ENCODE measurements around the gene ITGA2B. TPM values are rescaled to one million over a fixed set of nuclear protein-coding genes. Genes with fewer than 3 reads are reported as not detected.

ITGA2B gene
- total and polyA plus RNA-seq, 2 of the 8 experiments (the other 6 are each of a cell fraction or from before 2014, with no cell fraction given): 6.9 to 12.3 TPM

- Histone ChIP-seq H3K79me2 (ENCODE audit: control insufficient read depth in 1 of 2, insufficient read depth in 2 of 2, low read length in 2 of 2) (peaks cover 0 to 2% of the 10 kb centered on the region in 2 experiments; a peak in 1 of 4 replicates), H3K4ac (replicated peaks; ENCODE audit: insufficient read length, low read depth, low read length) (no peak overlapping the region), H3K14ac (ENCODE audit: insufficient read length) (no peak overlapping the region), H3K27ac (ENCODE audit: low read depth, low read length) (no peak overlapping the region), H3K56ac (replicated peaks; ENCODE audit: insufficient read length, low read depth, low read length) (no peak overlapping the region), H2BK5ac (ENCODE audit: low read depth, low read length) (no peak overlapping the region), H3K79me1 (ENCODE audit: low read depth, low read length) (peaks cover 3% of the 10 kb centered on the region; the same call in 1 of the 2 replicates), H3K18ac (ENCODE audit: extremely low read depth, low read length) (no peak overlapping the region), H3K4me3 (ENCODE audit: extremely low read depth in 1 of 4, insufficient read depth in 2 of 4, low read depth in 3 of 4, low read length in 4 of 4) (no peak overlapping the region), H4K20me1 (replicated peaks in 1 of 2; ENCODE audit: control insufficient read depth in 1 of 2, insufficient read depth in 2 of 2, low read length in 2 of 2) (no peaks in the 10 kb centered on the region), H4K91ac (replicated peaks; ENCODE audit: insufficient read length, low read length) (no peak overlapping the region), H3K4me1 (replicated peaks in 1 of 4; ENCODE audit: control insufficient read depth in 3 of 4, insufficient read depth in 4 of 4, low read length in 3 of 4) (no peaks in the 10 kb centered on the region; a peak in 1 of 7 replicates), H3K23me2 (ENCODE audit: low read depth, low read length) (no peaks in the 10 kb centered on the region; the same call in 1 of the 2 replicates), H3K9me3 (ENCODE audit: insufficient read depth in 2 of 2, low read depth in 1 of 2, low read length in 1 of 2) (no peaks in the 10 kb centered on the region), H2AFZ (ENCODE audit: low read length) (no peak overlapping the region), H2BK12ac (ENCODE audit: low read depth, low read length) (no peak overlapping the region), H2BK15ac (ENCODE audit: low read length) (no peak overlapping the region), H3K9ac (replicated peaks in 1 of 4; ENCODE audit: extremely low read depth in 1 of 4, low read depth in 3 of 4, low read length in 3 of 4) (no peak overlapping the region), H3K23ac (ENCODE audit: insufficient read length) (no peak overlapping the region), H3K36me3 (ENCODE audit: control insufficient read depth in 2 of 4, insufficient read depth in 4 of 4, low read length in 3 of 4) (peaks cover 3 to 12% (median 8%) of the 10 kb centered on the region in 4 experiments; a peak in 7 of 8 replicates), H2AK5ac (ENCODE audit: low read depth, low read length) (no peak overlapping the region), H3K4me2 (ENCODE audit: insufficient read depth in 1 of 2, low read depth in 2 of 2, low read length in 2 of 2) (no peak overlapping the region), H2BK120ac (replicated peaks; ENCODE audit: low read depth, low read length) (no peak overlapping the region), H2BK20ac (ENCODE audit: low read length) (no peak overlapping the region), H4K5ac (ENCODE audit: insufficient read length, low read depth, low read length) (no peak overlapping the region), H3K27me3 (replicated peaks in 1 of 4; ENCODE audit: control insufficient read depth in 3 of 4, extremely low read depth in 1 of 4, insufficient read depth in 3 of 4, low read length in 3 of 4) (no peaks in the 10 kb centered on the region), H4K8ac (ENCODE audit: extremely low read depth, insufficient read depth, low read length) (no peak overlapping the region)
- FAIRE-seq (no peak), DNase-seq (ENCODE audit: low read depth in 1 of 2, low spot score in 2 of 2) (no peak)
- ChIA-PET CTCF (ENCODE audit: partially characterized antibody) (interaction anchor here (1.1 to 1.7 kb wide), 3 partner anchors 21 to 99 kb away, joined by 3 to 6 read pairs (median 4); no protein-coding TSS in a partner anchor), POLR2A (ENCODE audit: partially characterized antibody) (interaction anchor here (0.6 to 1.0 kb wide), 2 partner anchors 66 to 78 kb away, joined by 3 read pairs; partner anchors contain the start of gene GPATCH8)
- TF ChIP-seq BCL11A (IDR thresholded peaks at IDR 0.05; ENCODE audit: low read depth in 2 of 2, low read length in 2 of 2) (no peak), KDM4A (IDR thresholded peaks at IDR 0.05; ENCODE audit: low read depth, low read length, severe bottlenecking) (no peak), SIRT6 (IDR thresholded peaks at IDR 0.05; ENCODE audit: low read length) (no peak), EP300 (IDR thresholded peaks at IDR 0.05; ENCODE audit: borderline replicate concordance in 1 of 2, low read depth in 2 of 2, low read length in 2 of 2) (no peak), FOSL1 (IDR thresholded peaks at IDR 0.05; ENCODE audit: insufficient read depth, low read depth, low read length) (no peak), CHD1 (IDR thresholded peaks at IDR 0.05; ENCODE audit: low read depth, low read length) (no peak), TEAD4 (IDR thresholded peaks at IDR 0.05; ENCODE audit: low read depth, low read length) (no peak), JUN (IDR thresholded peaks at IDR 0.05; ENCODE audit: low read depth, low read length) (no peak), HDAC6 (IDR thresholded peaks at IDR 0.05; ENCODE audit: low read depth, low read length) (no peak)
- 78% methylated on average over 3 of the region's 3 CpGs; no CpG with 5 or more reads in 1 of the 2 experiments for WGBS, 2 experiments (ENCODE audit: extremely low coverage in 1 of 2, insufficient coverage in 1 of 2, insufficient read length in 1 of 2, insufficient replicate concordance in 2 of 2, low coverage in 1 of 2, low lambda C conversion rate in 2 of 2, missing lambda C conversion rate in 1 of 2)
These were observed 35.5 kb upstream of the ITGA2B start for GRCh38 chr17:44424828-44425461.
